GM21381 (cell line): ENCODE results near the gene SLC2A10.
"Not testable (repeated sequence)": the region's sequence is repeated elsewhere in the genome, so short reads cannot be mapped to it uniquely, and the experiment has no call there.

ENCODE experiments used
- ATAC-seq: cut with Tn5 transposase; IDR thresholded peaks from one replicate; pipeline ENCODE4 v1.9.1; 2021; ENCODE audit warnings: mild to moderate bottlenecking, moderate library complexity; ENCODE audit not compliant: unreplicated experiment

Gene SLC2A10

GRCh38 chr20:46709459-46710152, at the start of gene SLC2A10:
TSS of gene SLC2A10 (plus strand) at chr20:46709649. CDS start at chr20:46709737, 88 bp downstream.
- ATAC-seq = no peak

GRCh38 chr20:46660487-46660886, 49.0 kb upstream of the SLC2A10 start:
- ATAC-seq = no peak

- no peak for ATAC-seq
Observed at GRCh38 chr20:46661659-46662058, 47.8 kb upstream of the SLC2A10 start.

GRCh38 chr20:46663531-46663930, 45.9 kb upstream of the SLC2A10 start:
- no peak for ATAC-seq

GRCh38 chr20:46665602-46666001, 43.8 kb upstream of the SLC2A10 start:
- no peak for ATAC-seq

- no peak for ATAC-seq
Observed at GRCh38 chr20:46666306-46666705, 43.1 kb upstream of the SLC2A10 start.

- ATAC-seq = no peak
Observed at GRCh38 chr20:46666818-46667515, 42.5 kb upstream of the SLC2A10 start.

GRCh38 chr20:46670228-46670584, 39.2 kb upstream of the SLC2A10 start:
- no peak for ATAC-seq

- no peak for ATAC-seq
Observed at GRCh38 chr20:46670585-46671584, 38.6 kb upstream of the SLC2A10 start.

- ATAC-seq = no peak
Observed at GRCh38 chr20:46671866-46672542, 37.4 kb upstream of the SLC2A10 start.

GRCh38 chr20:46672543-46673148, 36.8 kb upstream of the SLC2A10 start:
- no peak for ATAC-seq

GRCh38 chr20:46673394-46674252, 35.8 kb upstream of the SLC2A10 start:
- no peak for ATAC-seq

GRCh38 chr20:46674253-46675083, 35.0 kb upstream of the SLC2A10 start:
- no peak for ATAC-seq

- not testable (repeated sequence) for ATAC-seq
Observed at GRCh38 chr20:46676649-46677316, 32.7 kb upstream of the SLC2A10 start.

GRCh38 chr20:46677608-46678007, 31.8 kb upstream of the SLC2A10 start:
- no peak for ATAC-seq

GRCh38 chr20:46678516-46678915, 30.9 kb upstream of the SLC2A10 start:
- no peak for ATAC-seq

GRCh38 chr20:46680684-46681031, 28.8 kb upstream of the SLC2A10 start:
- no peak for ATAC-seq
